H4 (cell line): ENCODE data around the gene MYADM. TPM values are rescaled to one million over a fixed set of nuclear protein-coding genes. Genes with fewer than 3 reads are reported as not detected.
"Not testable (repeated sequence)": the region's sequence is repeated elsewhere in the genome, so short reads cannot be mapped to it uniquely, and the experiment has no call there.

ENCODE experiments used
- DNase-seq: peaks from one replicate; pipeline ENCODE4 v3.0.0-alpha.2; 2015; ENCODE audit warnings: low spot score
- total RNA-seq: library from RNA; depleted of rRNA; stranded (reverse); fragments of >200 nt; shearing (Covaris generic); gene quantifications from 2 replicates; pipeline ENCODE4 v1.2.3, GENCODE V29; 2014; rRNA removed

MYADM gene, protein sequence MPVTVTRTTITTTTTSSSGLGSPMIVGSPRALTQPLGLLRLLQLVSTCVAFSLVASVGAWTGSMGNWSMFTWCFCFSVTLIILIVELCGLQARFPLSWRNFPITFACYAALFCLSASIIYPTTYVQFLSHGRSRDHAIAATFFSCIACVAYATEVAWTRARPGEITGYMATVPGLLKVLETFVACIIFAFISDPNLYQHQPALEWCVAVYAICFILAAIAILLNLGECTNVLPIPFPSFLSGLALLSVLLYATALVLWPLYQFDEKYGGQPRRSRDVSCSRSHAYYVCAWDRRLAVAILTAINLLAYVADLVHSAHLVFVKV
- 4.8 and 17.3 TPM in 2 replicates for total RNA-seq

DNA sequence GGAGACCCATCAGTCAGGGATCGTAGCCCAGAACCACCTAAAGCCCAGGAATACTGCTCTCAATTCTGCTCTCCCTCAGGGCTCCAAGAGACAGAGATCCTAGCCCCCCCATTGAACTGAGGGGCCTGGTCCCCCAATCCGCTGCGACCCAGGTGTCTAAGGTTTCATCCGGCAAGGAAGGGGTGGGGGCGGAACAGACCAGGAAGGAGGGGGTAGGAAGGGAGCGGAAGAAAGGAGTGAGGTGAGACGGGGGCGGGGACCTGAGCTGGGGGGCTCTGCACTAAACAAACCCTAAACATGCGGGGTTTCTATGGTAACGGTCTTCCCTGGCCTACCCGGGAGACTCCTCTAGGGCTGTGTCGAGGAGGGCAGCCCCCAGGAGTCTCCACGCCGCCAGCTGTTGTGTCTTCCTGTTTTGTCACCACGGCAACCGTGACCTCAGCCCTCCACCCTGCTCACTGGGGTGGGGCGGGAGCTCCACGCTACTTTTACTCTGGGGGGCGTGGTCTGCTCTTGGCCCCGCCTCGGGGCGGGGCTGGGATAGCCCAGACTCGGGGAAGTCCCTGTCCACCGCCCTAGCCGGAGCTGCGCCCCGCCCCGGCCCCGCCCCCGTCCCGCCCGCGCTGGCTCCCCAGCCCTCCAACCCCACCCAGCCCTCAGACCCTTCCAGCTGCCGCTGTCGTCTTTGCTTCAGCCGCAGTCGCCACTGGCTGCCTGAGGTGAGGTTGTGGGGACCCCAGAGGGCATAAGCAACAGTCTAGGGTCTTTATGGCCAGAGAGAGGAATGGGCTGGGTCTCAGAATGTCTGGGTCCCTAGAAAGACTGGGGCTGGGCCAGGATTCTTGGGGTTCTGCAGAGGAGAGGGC lies at the start of gene MYADM:
MYADM (plus strand) TSS at position 659 of the 866 bp plus-strand sequence. CDS start 5,647 bp downstream, outside the sequence.
- DNase-seq: peak; percentile 98

DNA sequence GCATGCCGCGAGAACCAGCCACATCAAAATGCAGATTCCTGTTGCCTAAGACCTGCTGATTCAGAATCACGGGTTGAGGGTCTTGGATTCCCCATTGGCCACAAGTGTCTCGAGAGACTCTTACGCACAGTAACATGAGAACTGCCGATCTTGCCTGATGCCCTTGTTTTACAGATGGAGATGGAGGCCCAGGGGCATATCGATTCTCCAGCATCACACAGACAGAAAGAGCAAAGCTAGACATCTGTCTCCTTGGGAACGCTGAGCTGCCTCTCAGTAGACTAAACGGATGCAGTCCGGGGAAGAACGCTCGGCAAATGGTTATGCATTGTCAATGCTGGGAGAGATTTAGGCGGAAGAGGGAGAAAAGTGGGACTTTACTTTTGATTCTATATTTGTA lies 48.9 kb upstream of the MYADM start:
- no peak for DNase-seq

DNA sequence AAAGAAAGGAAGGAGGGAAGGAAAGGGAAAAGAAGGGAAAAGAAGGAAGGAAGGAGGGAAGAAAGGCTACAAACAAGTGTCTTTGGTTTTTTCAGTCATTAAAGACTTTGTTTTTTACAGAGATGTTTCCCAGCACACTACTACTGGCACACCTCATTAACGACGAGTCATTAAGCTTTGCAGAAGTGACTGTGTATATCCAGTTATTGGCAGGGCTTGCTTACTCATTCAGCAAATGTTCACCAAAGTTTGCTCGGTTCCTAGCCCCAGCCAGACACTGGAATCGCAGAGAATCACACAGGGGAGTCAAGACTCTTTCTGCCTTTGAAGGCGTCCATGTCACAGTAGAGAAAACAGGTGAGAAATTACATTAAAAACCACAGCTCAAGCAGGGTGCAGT lies 47.8 kb upstream of the MYADM start:
- no peak for DNase-seq

DNA sequence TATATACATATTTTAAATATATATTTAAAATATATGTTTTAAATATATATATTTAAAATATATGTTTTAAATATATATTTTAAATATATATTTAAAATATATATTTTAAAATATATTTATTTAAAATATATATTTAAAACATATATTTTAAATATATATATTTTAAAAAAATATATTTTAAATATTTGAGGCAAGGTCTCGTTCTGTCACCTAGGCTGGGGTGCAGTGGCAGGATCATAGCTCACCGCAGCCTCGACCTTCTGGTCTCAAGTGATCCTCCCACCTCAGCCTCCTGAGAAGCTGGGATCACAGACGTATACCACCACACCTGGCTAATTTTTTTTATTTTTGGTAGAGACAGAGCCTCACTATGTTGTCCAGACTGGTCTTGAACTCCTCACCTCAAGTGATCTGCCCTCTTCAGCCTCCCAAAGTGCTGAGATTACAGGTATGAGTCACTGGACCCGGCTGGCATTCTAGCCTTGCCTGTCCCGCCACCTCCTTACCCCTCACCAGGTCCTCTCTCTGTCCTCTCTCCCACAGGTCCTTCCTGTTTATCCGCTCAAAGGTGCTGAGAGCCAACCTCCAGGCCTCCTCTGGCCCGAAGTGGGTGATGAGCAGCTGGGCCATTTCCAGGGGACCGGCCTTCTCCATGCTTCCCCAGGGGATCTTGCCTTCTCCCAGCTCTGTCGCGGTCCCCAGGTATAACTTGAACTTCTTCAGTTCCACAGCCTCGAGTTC lies 44.1 kb upstream of the MYADM start:
- no peak for DNase-seq

DNA sequence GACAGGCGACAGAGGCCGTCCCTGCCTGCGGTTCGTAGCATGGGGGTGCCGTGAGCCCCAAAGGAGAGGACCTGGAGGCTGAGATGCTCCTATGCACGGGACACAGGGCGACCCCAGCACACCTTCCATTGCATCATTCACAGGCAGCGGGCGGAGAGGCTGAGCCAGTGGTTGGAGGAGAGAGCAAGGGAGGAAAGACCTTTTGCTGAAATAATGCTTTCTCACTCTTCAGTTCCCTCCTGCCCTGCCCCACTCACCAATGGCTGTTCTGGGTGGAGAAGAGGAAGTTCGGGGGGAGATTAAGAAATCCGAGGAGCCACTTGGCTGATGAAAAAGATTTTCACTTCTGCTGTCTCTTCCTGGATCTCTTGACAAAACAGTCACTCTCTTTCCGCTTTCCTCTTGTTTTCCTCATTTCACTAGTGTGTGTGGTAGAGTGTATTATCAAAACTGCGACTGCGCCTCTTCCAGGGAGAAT lies 43.5 kb upstream of the MYADM start, which contains the start of gene NLRP12:
NLRP12 (minus strand) TSS at position 181 of the 478 bp plus-strand sequence; CDS start at position 41, 140 bp downstream.
- DNase-seq: no peak

DNA sequence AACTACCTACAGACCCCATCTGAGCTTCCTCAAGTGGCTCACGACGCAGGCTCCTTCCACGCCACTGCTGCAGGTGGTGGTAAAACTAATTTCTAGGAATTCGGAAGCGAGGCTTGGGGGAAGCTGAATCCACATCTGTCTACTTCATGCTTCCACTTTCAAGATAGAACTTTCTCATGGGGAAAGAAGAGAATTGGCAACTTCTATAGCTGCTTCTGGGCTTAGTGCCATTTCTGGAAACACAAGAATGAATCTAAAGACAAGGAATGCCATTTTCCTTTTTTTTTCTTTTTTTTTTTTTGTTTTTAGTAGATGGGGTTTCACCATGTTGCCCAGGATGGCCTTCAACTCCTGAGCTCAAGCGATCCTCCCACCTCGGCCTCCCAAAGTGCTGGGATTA lies 40.8 kb upstream of the MYADM start:
- no peak for DNase-seq

DNA sequence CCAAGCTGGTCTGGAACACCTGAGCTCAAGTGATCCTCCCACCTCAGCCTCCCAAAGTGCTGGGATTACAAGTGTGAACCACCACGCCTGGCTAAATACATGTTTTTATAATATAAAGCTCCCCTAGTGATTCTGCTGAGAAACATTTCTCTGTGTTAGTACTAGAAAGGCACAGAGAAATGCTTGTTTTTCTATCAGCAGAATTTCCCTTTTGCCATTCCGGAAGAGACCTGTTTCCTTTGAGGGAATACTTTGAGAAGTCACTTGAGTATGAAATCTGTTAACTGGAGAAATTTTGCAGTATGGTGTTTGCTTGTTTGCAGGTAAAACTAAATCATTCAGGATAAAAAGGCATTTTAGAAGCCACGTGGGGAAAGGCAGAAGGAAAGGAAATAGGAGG lies 39.2 kb upstream of the MYADM start:
- no peak for DNase-seq

DNA sequence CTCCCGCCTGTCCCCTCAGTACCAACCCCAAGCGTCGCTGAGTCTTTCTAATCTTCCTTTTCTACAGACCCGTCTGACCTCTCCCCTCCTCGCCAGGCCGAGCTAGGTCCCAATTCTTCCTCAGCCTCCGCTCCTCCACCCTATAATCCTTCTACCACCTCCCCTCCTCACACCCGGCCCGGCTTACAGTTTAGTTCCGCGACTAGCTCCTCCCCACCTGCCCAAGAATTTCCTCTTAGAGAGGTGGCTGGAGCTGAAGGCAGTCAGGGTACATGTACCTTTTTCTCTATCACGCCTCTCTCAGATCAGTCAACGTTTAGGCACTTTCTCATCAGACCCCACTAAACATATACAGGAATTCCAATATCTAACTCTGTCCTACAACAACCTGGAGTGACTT lies 34.8 kb upstream of the MYADM start:
- not testable (repeated sequence) for DNase-seq

DNA sequence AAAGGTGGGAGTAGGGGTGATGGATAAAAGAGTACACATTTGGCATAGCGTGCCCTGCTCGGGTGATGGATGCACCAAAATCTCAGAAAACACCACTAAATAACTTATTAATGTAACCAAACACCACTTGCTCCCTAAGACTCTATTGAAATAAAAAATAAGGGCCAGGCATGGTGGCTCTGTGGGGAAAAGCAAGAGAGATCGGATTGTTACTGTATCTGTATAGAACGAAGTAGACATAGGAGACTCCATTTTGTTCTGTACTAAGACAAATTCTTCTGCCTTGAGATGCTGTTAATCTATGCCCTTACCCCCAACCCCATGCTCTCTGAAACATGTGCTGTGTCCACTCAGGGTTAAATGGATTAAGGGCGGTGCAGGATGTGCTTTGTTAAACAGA lies 29.2 kb upstream of the MYADM start:
- DNase-seq: not testable (repeated sequence)

DNA sequence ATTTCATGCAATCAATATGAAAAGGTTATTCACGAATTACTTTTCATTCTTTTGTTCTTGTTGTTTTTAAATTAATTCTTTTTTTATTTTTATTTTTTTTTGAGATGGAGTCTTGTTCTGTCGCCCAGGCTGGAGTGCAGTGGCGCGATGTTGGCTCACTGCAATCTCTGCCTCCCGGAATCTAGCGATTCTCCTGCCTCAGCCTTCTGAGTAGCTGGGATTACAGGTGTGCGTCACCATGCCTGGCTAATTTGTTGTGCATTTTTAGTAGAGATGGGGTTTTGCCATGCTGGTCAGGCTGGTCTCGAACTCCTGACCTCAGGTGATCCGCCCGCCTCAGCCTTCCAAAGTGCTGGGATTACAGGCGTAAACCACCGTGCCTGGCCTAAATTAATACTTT lies 27.4 kb upstream of the MYADM start:
- DNase-seq: not testable (repeated sequence)

DNA sequence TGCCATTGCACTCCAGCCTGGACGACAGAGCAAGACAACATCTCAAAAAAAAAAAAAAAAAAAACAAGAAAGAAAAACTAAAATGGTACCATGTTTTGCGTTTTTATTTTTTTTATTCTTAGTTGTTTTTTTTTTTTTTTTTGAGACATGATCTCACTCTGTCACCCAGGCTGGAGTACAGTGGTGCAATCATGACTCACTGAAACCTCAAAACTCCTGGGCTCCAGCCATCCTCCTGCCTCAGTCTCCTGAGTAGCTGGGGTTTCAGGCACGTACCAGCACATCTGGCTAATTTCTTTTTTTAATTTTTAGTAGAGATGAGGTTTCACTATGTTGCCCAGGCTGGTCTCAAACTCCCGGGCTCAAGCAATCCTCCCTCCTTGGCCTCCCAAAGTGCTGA lies 26.8 kb upstream of the MYADM start:
- peak; percentile 82 for DNase-seq

DNA sequence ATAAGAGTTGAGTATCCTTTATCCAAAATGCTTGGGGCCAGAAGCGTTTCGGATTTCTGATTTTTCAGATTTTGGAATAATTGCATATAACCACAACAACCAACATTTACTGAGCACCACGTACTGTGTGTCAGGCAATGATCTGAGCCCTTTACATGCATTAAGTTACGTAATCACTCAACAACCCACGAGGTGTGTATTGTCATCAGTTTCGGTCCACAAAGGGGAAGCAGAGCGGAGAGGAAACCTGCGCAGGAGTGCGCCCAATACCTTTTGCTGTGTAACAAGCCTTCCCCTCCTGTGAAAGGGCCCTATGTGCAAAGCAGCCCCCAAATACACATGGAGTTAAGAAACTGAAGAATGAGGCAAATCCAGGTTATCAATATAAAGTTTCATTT lies 22.8 kb upstream of the MYADM start:
- DNase-seq: no peak

DNA sequence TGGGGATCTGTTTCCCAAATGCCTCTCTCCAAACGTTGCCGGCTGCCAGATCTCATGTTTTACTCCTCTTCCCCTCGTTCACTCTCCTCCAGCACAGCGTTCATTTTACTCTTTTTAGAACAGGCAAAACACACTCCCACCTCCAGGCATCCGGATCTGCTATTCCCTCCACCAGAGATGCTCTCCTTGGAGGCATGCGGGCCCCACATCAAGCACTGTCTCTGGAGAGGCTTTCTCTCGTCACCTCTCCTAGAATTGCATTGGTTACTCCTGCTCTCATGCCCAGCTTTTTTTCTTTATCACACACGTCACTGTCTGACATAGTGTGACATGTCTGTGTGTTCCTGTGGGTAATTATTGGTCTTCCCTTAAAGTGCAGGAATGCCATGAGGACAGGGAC lies 20.1 kb upstream of the MYADM start:
- no peak for DNase-seq

DNA sequence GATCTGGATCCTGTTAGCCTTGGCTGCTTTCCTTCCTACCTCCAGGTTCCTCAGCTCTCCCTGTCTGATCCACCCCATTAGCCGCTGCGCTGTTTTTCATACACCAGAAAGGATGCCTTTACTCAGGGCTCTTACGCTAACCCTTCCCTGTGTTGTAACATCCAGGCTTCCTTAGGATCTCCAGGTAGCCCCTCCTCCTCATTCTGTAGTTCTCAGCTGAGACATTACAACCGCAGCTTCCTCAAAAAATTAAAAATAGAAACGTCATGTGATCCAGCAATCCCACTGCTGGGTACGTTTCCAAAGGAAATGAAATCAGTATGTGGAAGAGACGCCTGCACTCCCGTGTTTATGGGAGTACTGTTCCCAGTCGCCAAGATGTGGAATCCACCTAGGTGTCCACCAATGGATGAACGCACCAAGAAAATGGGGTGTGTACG lies 18.4 kb upstream of the MYADM start:
- DNase-seq: peak; percentile 87

DNA sequence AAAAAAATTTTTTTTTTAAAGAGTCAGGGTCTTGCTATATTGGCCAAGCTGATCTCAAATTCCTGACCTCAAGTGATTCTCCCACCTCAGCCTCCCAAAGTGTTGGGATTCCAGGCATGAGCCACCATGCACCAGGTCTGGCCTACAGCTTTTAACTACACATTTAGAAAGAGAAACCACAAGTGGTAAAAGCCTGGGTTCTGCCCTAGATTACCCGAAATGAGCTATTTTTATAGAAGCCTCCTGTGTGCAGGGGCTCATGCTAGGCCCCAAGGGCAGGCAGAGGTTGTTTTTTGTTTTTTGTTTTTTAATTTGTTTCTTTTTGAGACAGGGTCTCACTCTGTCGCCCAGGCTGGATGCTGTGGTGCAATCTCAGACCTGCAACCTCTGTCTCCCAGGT lies 14.0 kb upstream of the MYADM start:
- DNase-seq: no peak

DNA sequence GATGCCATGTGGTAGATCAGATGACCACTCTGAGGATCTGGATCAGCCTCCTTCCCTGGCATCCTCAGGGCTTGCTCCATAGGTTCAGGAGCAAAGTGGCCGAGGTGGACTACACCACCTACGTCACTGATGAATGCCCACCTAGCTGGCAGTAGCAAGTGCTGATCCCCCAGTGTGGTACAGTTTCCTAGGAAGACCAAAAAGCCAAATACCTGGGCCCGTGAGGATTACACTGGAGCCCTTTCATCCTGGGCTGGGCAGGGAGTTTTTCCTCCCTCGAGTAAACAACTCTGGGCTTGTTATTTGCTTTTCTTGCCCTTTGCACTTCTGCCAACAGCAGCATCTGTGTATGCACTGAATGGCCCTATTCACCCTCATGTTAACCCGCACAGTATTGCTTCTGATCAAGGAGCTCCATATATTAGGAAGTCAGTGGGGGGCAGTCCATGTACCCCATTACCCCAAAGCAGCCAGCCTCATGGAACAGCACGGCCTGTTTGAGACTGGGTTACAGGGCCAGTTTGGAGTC lies 3.3 kb upstream of the MYADM start:
- no peak for DNase-seq

DNA sequence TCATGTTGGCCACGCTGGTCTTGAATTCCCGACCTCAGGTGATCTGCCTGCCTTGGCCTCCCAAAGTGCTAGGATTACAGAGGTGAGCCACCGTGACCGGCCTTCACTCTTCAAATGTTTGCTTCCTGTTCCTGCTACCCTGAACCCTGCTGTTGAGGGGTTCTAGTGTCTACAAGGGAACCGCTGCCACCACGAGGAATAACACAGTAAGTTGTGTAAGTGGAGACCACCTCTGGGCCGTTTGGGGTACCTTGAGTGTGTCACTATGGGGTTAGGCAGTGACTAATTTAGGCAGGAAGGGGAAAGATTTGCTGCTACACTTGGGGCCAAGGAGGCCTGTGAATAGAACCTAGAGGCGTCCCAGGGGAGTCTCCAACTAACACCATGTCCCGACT lies 2.2 kb upstream of the MYADM start:
- DNase-seq: no peak

DNA sequence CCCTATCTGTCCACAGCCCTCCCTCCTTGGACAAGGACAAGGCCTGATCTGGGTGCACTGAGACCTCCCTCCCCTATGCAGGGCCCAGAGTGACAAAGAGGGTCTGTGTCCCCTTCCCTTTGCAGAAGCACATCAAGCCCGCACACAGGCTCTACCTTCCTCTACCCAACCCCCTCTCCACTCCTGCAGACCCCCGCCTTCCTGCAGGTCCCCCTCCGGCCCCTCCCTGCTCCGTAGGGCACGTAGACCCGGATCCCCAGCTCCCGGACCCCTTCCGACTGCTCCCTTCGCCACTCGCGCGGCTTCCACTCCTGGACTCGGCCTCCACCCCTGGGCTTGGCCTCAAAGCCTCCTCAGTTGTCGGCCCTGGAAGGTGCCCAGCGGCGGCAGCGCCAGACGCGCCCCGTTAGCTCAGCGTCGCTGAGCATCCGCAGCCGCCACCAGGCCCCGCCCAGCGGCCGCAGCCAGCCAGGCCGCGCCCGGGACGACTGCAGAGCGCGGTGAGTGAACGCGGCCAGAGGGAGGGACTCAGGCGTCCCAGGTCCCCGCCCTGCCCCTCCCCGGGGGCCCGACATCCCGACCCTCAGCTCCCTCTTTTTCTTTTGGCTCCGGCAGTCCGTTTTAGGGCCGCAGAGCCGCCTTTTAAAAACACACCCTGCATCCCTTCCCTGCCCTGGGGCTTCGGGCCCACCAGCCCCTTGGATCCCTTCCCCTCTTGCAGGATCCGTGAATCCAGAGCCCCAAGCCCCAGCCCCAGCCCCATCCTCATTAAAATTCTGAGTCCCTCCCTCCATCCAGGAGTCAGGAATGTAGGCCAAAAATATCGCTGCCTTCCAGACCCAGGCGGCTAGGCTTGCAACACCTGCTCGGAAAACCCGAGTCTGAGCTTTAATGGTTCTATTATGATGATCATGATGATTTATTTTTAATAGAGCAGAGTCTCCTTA lies 1.5 kb upstream of the MYADM start:
- DNase-seq: peak; percentile 69

DNA sequence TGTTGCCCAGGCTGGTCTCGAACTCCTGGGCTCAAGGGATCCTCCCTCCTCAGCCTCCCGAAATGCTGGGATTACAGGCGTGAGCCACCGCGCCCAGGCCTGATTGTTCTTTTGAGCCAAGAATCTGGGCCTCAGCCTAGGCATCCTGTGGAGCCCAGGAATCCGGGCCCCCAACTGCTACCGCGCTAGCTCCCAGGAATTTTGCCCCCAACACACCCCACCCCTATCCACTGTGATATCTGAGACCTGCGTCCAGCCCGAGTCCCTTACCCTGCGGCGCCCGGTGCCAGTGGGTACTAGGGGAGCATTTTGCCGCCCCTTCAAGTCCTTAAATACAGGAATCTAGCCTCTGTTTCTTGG lies 838 bp upstream of the MYADM start:
- no peak for DNase-seq

DNA sequence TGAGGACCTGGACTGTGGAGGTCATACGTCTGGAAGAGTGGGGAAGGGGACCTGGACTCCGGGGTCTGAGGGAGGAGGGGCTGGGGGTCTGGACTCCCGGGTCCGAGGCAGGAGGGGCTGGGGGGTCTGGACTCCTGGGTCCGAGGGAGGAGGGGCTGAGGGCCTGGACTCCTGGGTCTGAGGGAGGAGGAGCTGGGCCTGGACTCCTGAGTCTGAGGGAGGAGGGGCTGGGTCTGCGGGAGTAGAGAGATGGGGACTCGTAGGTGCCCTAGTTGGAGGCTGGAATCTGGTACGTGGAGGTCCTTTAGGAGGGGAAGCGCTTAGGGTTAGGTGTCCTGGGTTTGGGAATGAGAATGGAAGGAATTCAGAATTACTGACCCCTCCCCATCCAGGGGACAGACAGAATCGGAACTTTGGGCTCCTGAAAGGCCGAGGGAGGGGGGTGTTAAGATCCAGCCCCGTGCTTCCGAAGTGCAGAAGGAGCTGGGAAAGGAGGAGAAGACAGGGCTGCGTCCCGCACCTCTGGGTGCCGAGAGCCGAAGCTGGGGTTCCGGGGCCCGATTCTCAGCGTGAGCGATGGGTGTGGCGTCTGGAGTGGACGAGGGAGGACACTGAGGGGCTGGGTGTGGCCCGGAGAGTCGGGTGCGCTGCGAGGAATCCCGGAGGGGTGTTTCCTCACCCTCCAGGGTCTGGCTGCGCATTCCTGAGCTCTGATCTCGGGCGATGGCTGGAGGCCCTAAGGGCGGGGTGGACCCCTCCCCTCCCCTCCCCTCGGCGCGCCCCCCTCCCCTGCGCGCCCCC lies 608 bp downstream of the MYADM start:
- DNase-seq: peak; percentile 62
